CD4-positive, alpha-beta T cell treated with Interleukin-1 beta for 1 hour (primary cell): ENCODE measurements around the gene HTR6.

Experiments
- DNase-seq, 2 donors: peaks; one replicate each; pipeline ENCODE4 v3.0.0-alpha.2; 2020 to 2022

HTR6 gene

GRCh38 chr1:19689856-19690255 lies 25.2 kb downstream of the HTR6 start:
- no peak for DNase-seq

DNA sequence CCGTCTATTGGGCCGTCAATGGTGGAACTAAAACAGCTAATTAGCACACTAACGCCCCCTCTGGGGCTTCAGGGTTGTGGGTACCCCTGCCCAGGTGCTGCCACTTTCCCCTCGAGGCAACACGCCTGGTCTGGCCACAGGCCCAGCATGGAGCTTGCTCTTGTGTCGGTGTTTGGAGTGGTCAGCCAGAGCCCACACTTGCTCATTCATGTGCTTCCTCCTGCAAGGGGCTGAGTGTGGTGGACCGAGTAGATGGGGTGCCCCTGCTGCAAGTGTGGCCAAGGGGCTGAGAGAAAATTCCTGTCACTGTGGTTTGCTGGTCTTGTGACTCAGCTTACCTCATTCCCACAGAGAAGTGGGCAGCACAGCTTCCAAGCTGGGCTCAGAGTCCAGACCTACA lies 25.7 kb downstream of the HTR6 start:
- DNase-seq = no peak

GRCh38 chr1:19694298-19694697 lies 29.6 kb downstream of the HTR6 start:
- no peak for DNase-seq

DNA sequence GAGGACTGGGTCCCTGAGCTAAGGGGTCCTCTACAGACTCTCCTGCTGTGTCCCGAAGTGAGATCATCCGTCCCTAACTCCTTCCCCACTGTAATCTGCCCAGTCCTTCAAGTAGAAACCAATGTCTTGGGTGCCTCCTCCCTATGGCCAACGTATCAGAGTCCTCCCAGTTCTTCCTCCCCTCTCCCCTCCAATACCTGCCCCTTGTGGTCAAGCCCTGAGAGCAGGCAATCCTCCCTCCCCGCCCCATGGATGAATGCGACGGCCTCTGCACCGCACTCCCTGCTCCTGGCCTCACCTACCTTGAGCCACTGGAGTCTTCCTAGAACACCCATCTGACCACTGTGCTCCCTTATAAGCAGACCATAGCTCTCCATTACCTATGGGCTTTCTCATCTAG lies 31.1 kb downstream of the HTR6 start:
- no peak for DNase-seq

GRCh38 chr1:19696820-19697219 lies 32.1 kb downstream of the HTR6 start:
- DNase-seq = no peak

GRCh38 chr1:19698181-19698580 lies 33.5 kb downstream of the HTR6 start:
- no peak for DNase-seq

DNA sequence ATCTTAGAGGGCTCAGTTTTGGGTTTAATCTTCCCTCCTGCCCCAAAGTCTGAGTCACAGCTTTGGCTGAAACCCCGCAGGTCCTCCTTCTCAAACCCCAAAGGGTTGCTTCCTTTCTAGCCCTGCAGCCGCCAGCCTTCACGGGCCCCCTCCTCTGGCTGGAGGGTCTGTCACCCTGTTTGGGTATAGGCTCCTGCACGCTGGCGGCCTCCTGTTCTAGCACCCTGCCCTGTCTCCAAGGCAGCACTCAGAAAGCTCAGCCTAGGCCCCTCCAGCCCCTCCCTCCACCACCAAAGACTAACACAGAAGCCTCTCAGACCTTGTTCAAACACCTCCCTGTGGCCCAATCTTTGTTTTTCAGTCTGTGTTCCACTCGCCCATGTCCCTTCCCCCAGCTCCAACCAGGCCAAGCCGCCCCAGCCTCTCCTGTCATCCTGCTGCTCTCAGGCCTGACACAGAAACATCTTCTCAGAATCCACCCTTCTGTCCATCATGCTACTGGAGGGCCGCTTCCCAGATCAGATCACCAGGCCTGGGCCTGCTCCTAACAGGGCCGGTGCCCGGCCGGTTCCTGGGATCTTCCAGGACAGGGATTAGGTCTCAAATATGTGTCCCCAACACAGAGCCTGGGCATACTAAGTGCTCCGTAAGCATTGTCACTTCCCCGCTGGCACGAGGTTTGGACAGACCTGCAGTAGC lies 35.6 kb downstream of the HTR6 start:
- DNase-seq = no peak

GRCh38 chr1:19703280-19703679 lies 38.6 kb downstream of the HTR6 start:
- no peak for DNase-seq

- peak; percentile 46 to 59 for DNase-seq
Observed at GRCh38 chr1:19704247-19705113, 39.8 kb downstream of the HTR6 start.

DNA sequence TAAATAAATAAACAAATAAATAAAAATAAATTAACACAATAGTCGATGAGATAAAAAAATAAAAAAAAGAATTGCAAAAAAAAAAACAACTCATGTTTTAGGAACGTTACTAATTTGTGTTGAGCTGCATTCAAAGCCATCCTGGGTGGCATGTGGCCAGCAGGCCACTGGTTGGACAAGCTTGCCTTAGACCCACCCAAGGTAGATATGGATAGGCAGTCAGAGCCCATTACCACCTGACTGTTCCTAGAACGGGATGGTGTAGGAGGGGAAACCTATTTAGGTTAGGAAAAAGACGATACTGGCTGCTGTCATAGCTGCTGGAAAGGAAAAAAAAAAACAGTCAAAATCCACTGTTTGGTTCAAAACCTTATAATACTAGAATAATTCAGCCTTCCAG lies 40.8 kb downstream of the HTR6 start:
- no peak for DNase-seq

- DNase-seq = no peak
Observed at GRCh38 chr1:19706136-19706535, 41.5 kb downstream of the HTR6 start.

GRCh38 chr1:19708567-19709110 lies 44.0 kb downstream of the HTR6 start:
- DNase-seq = no peak

GRCh38 chr1:19709260-19709793 lies 44.7 kb downstream of the HTR6 start:
- DNase-seq = no peak

GRCh38 chr1:19710825-19711611 lies 46.3 kb downstream of the HTR6 start:
- no peak for DNase-seq

GRCh38 chr1:19712928-19713327 lies 48.3 kb downstream of the HTR6 start:
- DNase-seq = no peak

- peak; percentile 82 to 84 for DNase-seq
Observed at GRCh38 chr1:19715334-19716203, 50.9 kb downstream of the HTR6 start.

DNA sequence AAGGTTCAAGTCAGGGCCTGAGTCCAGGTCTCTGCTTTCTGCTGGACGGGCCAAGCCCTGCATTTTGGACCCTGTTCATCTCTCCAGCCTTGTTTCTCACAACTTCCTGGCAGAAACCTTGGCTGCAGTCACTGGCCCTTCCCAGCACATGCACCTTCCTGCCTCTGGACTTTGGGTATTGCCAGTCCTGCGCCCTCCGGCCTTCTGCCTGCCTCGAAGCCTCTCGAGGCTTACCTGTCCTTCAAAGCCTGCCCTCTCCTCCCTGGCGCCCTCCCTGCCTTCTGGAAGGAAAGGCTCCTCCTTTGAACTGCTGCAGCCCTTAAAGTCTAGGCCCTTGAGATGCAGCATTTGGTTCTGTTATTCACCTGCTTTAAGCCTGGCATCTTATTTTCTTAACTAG lies 52.8 kb downstream of the HTR6 start:
- DNase-seq = no peak

DNA sequence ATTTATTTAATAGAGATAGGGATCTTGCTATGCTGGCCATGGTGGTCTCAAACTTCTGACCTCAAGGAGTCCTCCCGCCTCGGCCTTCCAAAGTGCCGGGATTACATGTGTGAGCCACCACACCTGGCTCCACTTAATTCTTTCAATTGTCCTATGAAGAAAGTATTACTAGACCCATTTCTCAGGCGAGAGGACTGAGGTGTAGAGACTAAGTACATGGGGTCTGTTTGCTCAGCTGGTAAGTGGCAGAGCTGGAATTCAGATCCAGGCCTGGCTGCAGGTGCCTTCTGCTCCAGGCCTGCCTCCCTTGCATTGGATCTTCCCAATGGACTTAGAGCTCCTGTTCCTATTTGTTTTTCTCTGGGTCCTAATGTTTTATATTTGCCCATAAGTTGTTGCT lies 55.5 kb downstream of the HTR6 start:
- DNase-seq = no peak

DNA sequence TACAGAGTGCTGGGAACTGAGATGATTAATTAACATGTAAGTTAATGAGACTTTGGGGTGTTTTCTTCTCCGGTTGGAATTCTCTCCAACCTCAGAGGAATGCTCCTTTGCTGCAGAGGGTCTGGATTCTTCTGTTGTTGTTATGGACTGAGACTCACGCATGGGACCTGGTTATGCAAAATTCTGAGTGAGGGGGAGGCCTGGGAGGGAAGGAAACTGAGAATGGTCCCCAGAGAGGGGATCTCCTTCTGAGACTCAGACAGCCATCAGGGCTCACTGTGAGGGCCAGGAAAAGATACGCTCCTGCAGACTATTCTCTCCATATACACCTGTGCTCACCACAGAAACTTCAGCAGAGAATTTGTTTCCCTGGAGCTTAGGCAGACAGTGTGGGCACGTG lies 56.3 kb downstream of the HTR6 start:
- no peak for DNase-seq

DNA sequence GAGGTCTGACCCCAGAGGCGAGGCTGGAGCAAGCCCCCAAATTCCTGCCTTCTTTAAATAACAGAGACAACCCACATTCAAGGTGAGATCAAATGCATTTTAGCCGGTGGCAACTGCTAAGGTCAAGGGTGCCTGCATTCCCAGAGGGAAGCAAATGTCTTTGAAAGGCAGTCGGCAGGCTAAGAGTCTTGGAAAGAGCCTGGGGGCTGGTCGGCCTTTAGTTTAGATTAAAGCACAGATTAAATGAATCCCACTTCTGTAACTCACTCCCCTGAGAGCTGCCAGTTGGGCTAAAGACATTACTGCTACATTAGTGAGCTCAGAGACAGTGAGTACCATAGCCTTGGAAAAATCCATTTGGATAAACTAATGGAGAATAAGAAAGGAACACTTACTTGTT lies 59.2 kb downstream of the HTR6 start:
- no peak for DNase-seq

GRCh38 chr1:19725606-19726005 lies 60.9 kb downstream of the HTR6 start:
- DNase-seq = no peak
